Breast epithelium (tissue), 3 donors: ENCODE results near the gene DIP2B.

Experiments
- CTCF ChIP-seq, 3 donors: fragments of 450-650 bp; IDR thresholded peaks; one replicate each; pipeline ENCODE4 v1.5.1; 2016 to 2017; ENCODE audit warnings: antibody characterized with exemption in 3 of 3, mild to moderate bottlenecking in 3 of 3, moderate library complexity in 3 of 3
- POLR2A ChIP-seq: fragments of 450-650 bp; IDR thresholded peaks from one replicate; pipeline ENCODE4 v1.6.1; 2016; ENCODE audit warnings: antibody characterized with exemption, mild to moderate bottlenecking, moderate library complexity
- POLR2AphosphoS5 ChIP-seq, 3 donors: sonication (generic); formaldehyde crosslinking; IDR thresholded peaks; one replicate each; pipeline ENCODE4 v1.6.1; 2017; ENCODE audit warnings: antibody characterized with exemption in 3 of 3

DNA sequence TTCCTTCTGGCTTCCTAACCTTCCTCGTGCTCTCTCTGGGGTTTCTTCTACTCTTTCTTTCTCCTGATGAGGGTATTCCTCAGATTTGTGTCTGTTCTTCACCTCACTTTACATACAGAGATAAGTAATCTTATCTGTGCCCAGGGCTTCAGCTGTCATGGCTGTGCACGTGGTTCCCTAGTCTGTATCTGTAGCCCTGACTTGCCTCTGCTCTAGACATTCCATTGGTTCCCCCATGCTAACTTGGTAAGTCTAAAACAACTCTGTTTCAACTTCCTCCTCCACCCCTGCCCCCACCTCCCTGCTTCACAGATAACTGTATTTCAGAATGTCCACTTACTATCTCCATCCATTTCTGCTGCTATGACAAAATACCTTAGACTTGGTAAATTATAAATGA, 10.8 kb downstream of the DIP2B start:
- TF ChIP-seq CTCF (IDR thresholded peaks at IDR 0.05) (no peak), POLR2AphosphoS5 (IDR thresholded peaks at IDR 0.05) (no peak), POLR2A (no peak)
